Heart left ventricle (tissue), 16 donors: ENCODE data around the gene SDHD. TPM values are rescaled to one million over a fixed set of nuclear protein-coding genes. Genes with fewer than 3 reads are reported as not detected.

Experiments
- ATAC-seq, 4 donors: fragments of 200-7000 bp; cut with Tn5 transposase; one replicate each; pipeline ENCODE4 v1.9.1; 2020 to 2022; ENCODE audit warnings: moderate library complexity in 4 of 4, mild to moderate bottlenecking in 3 of 4, moderate number of reproducible peaks in 1 of 4
- DNase-seq, 5 donors: peaks; one replicate each; pipeline ENCODE4 v3.0.0-alpha.2; 2020
- H3K27ac ChIP-seq, 12 donors: fragments of 200-600 bp; sonication (generic) in 4 of 12; one replicate each; pipeline versions ENCODE4 v1.5.0 to v1.8.0; 2016 to 2022; ENCODE audit warnings: mild to moderate bottlenecking in 2 of 12
- H3K27me3 ChIP-seq, 9 donors: fragments of 200-600 bp; sonication (generic) in 2 of 9; one replicate each; pipeline versions ENCODE4 v1.5.1 to v1.8.0; 2016 to 2022; ENCODE audit warnings: mild to moderate bottlenecking in 3 of 9
- H3K36me3 ChIP-seq, 9 donors: fragments of 200-600 bp; sonication (generic) in 2 of 9; one replicate each; pipeline versions ENCODE4 v1.5.0 to v1.8.0; 2018 to 2022; ENCODE audit warnings: mild to moderate bottlenecking in 2 of 9
- H3K4me1 ChIP-seq, 12 donors: fragments of 200-600 bp; sonication (generic) in 4 of 12; one replicate each; pipeline versions ENCODE4 v1.5.0 to v1.8.0; 2016 to 2022; ENCODE audit warnings: mild to moderate bottlenecking in 3 of 12
- H3K4me3 ChIP-seq, 12 donors: fragments of 200-600 bp; sonication (generic) in 4 of 12; one replicate each; pipeline versions ENCODE4 v1.5.0 to v1.8.0; 2017 to 2022; ENCODE audit warnings: mild to moderate bottlenecking in 9 of 12, moderate library complexity in 4 of 12
- H3K9me3 ChIP-seq, 12 donors: fragments of 200-600 bp; sonication (generic) in 4 of 12; one replicate each; pipeline versions ENCODE4 v1.5.0 to v1.8.0; 2016 to 2022; ENCODE audit warnings: mild to moderate bottlenecking in 1 of 12
- CTCF ChIP-seq, 12 donors: fragments of 200-600 bp; sonication (generic) in 4 of 12; IDR thresholded peaks; one replicate each; pipeline versions ENCODE4 v1.5.0 to v1.8.0; 2018 to 2022; ENCODE audit warnings: antibody characterized with exemption in 12 of 12, mild to moderate bottlenecking in 5 of 12
- POLR2A ChIP-seq, 2 donors: fragments of 450-650 bp; IDR thresholded peaks; one replicate each; pipeline ENCODE4 v1.6.1; 2017; ENCODE audit warnings: antibody characterized with exemption in 2 of 2, mild to moderate bottlenecking in 2 of 2, moderate library complexity in 2 of 2
- WGBS, 4 donors: extraction: QIAGEN DNeasy Blood & Tissue Kit in 2 of 4; methylation state at CpG; one replicate each; pipeline versions ENCODE4 v1.1.5 to v1.1.7; 2013 to 2018; 5-methylcytosine and 5-hydroxymethylcytosine counted together
- intact Hi-C, 10 donors: fragments of 100-400 bp; cut with DNase I; formaldehyde crosslinking; loops; one replicate each; pipeline versions ENCODE4 v1.11.1 to v1.14.2; 2022
- polyA plus RNA-seq, 2 donors: library from polyadenylated mRNA; stranded (reverse); fragments of 200-250 nt; gene quantifications; one replicate each; pipeline ENCODE4 v1.2.3, GENCODE V29; 2013
- total RNA-seq, 9 donors: library from RNA; depleted of rRNA in 2 of 9; stranded (reverse); fragments of >200 nt in 2 of 9; fragmentation: NEBNext Ultra II Directional in 3 of 9; extraction: Animal tissue kit (Norgen Biotek cat#: 25700) in 3 of 9; gene quantifications; one replicate each; pipeline versions ENCODE4 v1.1.0 to v1.2.4, GENCODE V29; 2016 to 2023
- donor health status: ischemic (EF 13 %, LVEDD 7.1; RV severe dilation, severe dysfunction).
- donor health status: healthy with polysubstance abuse.
- donor health status: DM: no; HTN: yes; CAD: no.
- donor health status: DM: no; HTN: no; CAD: no.
- donor health status: ischemic (EF 25% LVEDD 6.9; RV normal size, moderate dysfunction).
- donor health status: ischemic (EF 25% LVEDD 5.7; RV mildly dilated, moderate dysfunction).
- donor health status: healthy.
- donor health status: DM: yes; HTN: yes; CAD: no.
- donor health status: ischemic (EF 35%, LVEDD 5.7; RV mildly dilated, moderate dysfunction).
- donor health status: nonischemic (EF 11% LVEDD 7.7; RV severe dilation, severe dysfunction).
- donor health status: DM: yes; HTN: yes; CAD: no.
- donor health status: PGD.
- donor health status: ischemic (EF 29% LVEDD 5.4; RV normal size, mild dysfunction).
- donor health status: nonischemic (EF 23%, LVEDD 6.1; RV moderate dilation, normal function).

SDHD gene
- total and polyA plus RNA-seq, 11 donors = 173 to 314 (median 236) TPM

DNA sequence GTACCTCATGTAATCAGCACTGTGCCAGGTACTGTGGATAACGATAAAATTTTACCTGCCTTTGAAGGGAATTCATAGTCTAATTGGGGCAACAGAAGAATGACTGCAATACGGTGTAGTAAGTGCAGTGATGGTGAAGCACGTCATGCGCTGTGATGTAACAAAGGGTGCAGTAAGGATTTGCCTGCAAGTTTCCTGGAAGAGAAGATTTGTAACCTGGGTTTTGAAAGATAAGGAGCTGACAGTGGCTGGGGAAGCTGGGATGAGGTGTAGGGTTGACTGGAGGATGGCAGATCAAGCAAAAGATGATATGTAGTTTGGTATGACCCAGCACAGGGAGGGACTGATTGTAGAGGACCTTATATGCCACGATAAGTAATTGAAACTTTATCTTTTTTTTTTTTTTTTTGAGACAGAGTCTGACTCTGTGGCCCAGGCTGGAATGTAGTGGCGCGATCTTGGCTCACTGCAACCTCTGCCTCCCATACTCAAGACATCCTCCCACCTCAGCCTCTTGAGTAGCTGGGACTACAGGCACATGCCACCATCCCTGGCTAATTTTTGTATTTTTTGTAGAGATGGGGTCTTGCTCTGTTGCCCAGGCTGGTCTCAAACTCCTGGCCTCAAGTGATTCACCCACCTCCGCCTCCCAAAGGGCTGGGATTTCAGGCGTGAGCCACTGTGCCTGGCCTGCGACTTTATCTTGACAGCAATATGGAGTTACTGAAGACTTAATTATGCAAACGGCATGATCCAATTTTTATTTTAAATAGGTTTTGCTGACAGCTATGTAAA lies 11.3 kb downstream of the SDHD start:
- Histone ChIP-seq H3K4me1 (peaks cover 0 to 7% (median 0%) of the 10 kb centered on the region in 12 donors), H3K27ac (no peak overlapping the region), H3K4me3 (no peak overlapping the region), H3K9me3 (no peaks in the 10 kb centered on the region), H3K27me3 (no peaks in the 10 kb centered on the region), H3K36me3 (peaks cover 0 to 60% (median 47%) of the 10 kb centered on the region in 9 donors)
- TF ChIP-seq CTCF (IDR thresholded peaks at IDR 0.05) (no peak), POLR2A (IDR thresholded peaks at IDR 0.05) (no peak)
- whole genome bisulfite sequencing, 4 donors = 88 to 91% (median 90%) methylated on average over 11 of the region's 11 CpGs
- intact Hi-C loops = no loop called here
- ATAC-seq (no peak), DNase-seq (no peak)

- H3K4me1 ChIP-seq = peaks cover 0 to 8% (median 0%) of the 10 kb centered on the region in 12 donors
- no peaks in the 10 kb centered on the region for H3K27me3 ChIP-seq
- ATAC-seq (peak in 1 of 4 donors; percentile 20), DNase-seq (no peak)
- TF ChIP-seq CTCF (IDR thresholded peaks at IDR 0.05) = no peak
- TF ChIP-seq POLR2A (IDR thresholded peaks at IDR 0.05) = no peak
- intact Hi-C loops = no loop called here
- H3K9me3 ChIP-seq = no peaks in the 10 kb centered on the region
- H3K36me3 ChIP-seq = peaks cover 0 to 35% (median 22%) of the 10 kb centered on the region in 9 donors
- WGBS, 4 donors = 40 to 52% (median 44%) methylated on average over 2 of the region's 2 CpGs
- H3K27ac ChIP-seq = no peak overlapping the region
- no peak overlapping the region for H3K4me3 ChIP-seq
Measured at GRCh38 chr11:112100462-112100861, 13.8 kb downstream of the SDHD start.

DNA sequence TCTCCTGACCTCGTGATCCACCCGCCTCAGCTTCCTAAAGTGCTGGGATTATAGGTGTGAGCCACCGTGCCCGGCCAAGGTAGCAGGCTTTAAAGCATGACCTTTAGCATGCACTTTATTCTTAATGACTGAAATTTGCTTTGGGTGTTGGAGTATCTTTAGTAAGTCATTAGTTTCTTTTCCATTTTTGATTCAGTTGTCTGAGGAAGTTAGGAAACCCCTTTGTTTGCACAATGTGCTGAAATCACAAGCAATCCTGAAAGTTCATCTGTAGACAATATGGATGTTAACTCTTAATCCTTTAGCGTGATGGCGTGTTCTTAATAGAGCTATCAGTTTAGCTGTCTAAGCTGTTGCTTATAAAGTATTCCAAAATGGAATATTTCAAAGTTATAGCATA lies 16.8 kb downstream of the SDHD start:
- TF ChIP-seq POLR2A (IDR thresholded peaks at IDR 0.05) (no peak), CTCF (IDR thresholded peaks at IDR 0.05) (no peak)
- 91 to 94% (median 94%) methylated on average over 6 of the region's 6 CpGs for WGBS, 4 donors
- no peak for ATAC-seq
- Histone ChIP-seq H3K27me3 (no peaks in the 10 kb centered on the region), H3K27ac (peak overlapping the region in 1 of 12 donors; percentile 67), H3K9me3 (no peaks in the 10 kb centered on the region), H3K36me3 (peaks cover 0 to 9% (median 0%) of the 10 kb centered on the region in 9 donors), H3K4me1 (peaks cover 0 to 8% (median 0%) of the 10 kb centered on the region in 12 donors), H3K4me3 (peak overlapping the region in 1 of 12 donors; percentile 15)
- intact Hi-C loops = no loop called here
- DNase-seq = no peak

DNA sequence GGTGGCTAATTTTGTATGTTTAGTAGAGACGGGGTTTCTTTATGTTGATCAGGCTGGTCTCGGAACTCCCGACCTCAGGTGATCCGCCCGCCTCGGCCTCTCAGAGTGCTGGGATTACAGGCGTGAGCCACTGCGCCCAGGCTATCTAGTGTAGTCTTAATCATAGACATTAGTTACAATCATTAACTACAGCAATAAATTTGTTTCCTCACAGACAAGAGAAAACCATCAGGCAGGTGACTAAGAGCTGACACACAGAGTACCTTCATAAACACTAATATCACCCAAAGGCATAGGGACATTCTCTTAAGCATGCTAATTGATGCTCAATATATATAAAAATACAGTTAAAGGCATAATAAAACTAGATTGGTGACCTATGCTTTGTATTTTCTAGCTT lies 19.4 kb downstream of the SDHD start:
- no peak for ATAC-seq
- TF ChIP-seq POLR2A (IDR thresholded peaks at IDR 0.05) (no peak), CTCF (IDR thresholded peaks at IDR 0.05) (no peak)
- Histone ChIP-seq H3K27me3 (no peaks in the 10 kb centered on the region), H3K4me3 (no peak overlapping the region), H3K4me1 (peaks cover 0 to 8% (median 0%) of the 10 kb centered on the region in 12 donors), H3K9me3 (peaks cover 0 to 10% (median 0%) of the 10 kb centered on the region in 12 donors), H3K27ac (no peak overlapping the region), H3K36me3 (peaks cover 0 to 9% (median 0%) of the 10 kb centered on the region in 9 donors)
- intact Hi-C loops = no loop called here
- WGBS, 4 donors = 94 to 98% (median 96%) methylated on average over 8 of the region's 8 CpGs
- DNase-seq = no peak
